ENCODE data around the gene STAC2.
"Not testable (repeated sequence)": the region's sequence is repeated elsewhere in the genome, so short reads cannot be mapped to it uniquely, and the experiment has no call there.

STAC2 gene

DNA sequence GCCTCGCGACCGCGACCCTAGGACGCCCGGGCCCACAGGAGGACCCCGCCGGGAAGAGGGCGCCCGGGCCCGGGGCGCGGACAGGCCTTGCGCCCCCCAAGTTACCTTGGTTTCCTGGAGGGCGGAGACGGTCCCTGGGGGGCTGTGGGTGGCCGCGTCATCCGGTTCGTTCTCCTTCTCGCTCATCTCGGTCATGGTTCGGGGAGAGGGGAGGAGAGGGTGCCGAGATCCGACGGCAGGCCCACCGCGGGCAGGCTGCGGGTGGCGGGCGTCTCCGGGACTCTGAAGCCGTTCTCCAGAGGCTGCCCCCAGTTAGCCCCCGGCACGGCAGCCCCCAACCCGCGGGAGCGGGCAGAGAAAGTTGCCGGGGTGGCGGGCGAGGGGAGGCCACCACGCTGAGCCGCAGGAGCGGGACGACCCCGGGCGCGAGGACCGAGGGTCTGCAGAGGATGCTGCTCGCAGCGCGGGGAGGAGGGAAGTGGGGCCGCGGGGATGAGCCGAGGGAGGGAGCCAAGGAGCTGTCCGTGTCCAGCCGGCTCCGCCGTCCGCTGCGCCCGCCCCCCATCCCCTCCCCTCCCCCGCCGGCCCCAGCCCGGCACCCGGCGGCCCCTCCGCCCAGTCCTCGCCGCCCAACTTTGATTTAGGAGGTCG lies at the start of gene STAC2:
Gene STAC2, minus strand, starts transcription at position 638 of the 651 bp plus-strand sequence. Its CDS starts 443 bp downstream, at position 195.
- DNase-seq, result no peak

DNA sequence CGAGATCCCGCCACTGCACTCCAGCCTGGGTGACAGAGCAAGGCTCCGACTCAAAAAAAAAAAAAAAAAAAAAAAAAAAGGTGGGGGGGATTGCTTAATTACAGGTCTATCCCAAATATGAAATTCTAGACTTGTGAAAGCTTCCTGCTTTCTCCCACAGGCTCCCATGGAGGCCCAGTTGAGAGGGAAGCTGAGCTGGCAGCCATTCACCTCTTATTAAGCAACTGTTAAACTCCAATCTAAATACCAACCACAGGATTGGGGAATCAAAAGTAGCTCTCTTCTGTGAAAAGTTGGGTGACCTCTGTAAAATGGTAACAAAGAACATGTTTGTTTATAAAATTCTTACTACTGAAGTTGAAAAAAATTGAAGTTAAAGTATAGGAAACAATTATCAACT lies 45.8 kb upstream of the STAC2 start:
- DNase-seq, result no peak

DNA sequence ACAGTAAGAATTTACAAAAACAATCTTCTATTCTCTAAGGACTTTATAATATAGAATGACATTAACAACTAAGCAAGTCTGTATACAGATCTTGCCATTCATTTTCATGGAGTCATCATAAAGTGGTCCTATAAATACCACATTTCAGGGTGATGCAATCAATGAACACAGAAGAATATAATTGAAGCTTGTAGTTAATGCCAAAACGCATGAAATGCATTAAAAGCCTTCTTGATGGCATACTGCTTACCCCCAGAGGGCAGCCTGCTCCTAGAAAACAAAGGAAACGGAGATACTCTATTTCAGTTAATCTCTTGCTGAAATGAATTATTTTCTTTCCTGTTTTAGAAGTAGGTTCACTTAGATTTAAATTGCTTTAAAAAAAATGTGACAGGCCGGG lies 45.2 kb upstream of the STAC2 start:
- peak; percentile 18 for DNase-seq

- DNase-seq, result no peak
Measured at GRCh38 chr17:39264119-39264518, 38.4 kb upstream of the STAC2 start.

DNA sequence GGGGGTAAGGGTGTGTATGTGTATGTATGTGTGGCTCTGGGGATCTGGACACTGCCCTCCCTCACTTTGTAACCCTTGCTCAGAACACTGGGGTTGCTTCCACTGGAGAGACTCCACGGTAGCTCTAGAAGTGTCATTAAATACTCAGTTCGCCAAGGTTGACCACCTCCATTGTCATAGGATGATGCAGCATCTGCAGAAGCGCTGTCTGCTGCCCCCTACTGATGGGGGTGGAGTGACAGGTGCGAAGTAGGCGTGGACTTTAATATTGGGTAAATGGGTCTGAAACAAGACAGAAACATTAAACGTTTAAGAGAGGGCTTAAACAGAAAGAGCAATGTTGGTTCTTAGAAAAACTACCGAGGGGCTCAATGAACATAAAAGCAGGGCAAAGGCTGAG lies 35.5 kb upstream of the STAC2 start:
- DNase-seq, result no peak

- no peak for DNase-seq
Measured at GRCh38 chr17:39252788-39253460, 27.2 kb upstream of the STAC2 start.

DNA sequence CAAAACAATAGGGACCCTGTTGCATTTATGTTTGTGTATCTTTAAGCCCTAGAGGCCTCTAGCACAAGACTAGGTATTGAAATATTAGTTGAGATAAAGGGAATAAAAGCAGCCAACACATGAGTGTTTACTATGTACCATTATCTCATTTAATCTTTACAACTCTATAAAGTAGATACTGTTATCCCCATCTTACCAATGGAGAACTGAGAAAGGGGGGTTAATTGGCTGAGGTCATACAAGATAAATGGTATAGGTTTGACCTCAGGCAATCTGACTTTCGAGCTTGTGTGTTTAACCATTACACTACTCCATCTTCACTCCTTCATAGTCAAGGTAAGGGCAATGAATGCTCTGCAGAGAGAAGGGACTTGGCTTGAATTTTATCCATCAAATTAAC lies 26.3 kb upstream of the STAC2 start:
- DNase-seq, result no peak

DNA sequence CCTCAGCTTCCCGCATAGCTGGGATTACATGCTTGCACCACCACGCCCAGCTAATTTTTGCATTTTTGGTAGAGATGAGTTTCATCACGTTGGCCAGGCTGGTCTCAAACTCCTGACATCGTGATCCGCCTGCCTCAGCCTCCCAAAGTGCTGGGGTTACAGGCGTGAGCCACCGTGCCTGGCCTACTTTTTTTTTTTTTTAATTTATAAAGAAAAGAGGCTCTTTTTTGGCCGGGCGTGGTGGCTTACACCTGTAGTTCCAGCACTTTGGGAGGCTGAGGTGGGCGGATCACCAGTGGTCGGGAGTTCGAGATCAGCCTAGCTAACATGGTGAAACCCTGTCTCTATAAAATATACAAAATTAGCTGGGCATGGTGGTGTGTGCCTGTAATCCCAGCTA lies 24.3 kb upstream of the STAC2 start:
- not testable (repeated sequence) for DNase-seq

- DNase-seq, result no peak
Measured at GRCh38 chr17:39246274-39246673, 20.5 kb upstream of the STAC2 start.

DNA sequence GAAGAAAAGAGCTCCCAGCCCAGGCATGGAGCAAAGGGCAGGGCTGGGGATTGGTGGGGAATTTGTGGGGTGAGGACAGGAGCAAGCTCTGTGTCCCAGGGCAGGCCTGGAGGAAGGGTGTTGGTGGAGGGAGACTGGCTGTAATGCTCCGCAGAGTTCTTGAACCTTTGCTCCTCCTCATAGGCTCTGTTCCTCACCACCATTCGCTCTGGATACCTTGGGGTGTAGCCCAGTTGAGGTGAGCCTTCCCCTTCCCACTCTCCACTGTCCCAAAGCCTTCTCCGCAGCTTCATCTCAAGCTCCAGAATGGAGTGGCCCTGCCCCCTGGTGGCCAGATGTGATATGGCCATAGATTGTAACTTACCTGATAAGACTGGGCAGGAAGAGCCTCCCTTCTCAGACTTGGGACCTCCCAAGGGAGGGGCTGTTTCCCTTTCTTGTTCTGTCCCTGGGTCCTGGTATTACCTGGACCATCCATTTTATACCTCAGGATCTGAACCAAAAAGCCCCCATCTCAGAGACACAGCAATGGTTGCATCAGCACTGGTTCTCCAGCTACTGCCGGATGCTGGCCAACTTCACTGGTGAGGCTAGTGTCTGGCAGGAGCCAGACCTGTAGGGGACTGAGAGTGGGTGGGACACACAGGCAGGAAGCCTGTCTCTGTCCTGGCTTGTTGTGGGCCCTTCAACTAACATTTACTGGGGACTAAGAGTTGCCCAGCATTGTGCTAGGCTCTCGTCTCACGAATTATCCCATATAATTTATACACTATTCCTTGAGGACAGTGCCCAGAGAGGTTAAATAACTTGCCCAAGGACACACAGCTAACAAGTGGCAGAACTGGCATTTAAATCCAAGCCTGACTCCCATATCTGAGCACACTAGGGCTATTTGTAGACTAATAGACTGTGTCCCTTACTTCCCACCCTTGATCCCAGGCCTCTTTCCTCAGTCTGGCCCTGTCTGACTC lies 19.1 kb upstream of the STAC2 start:
- DNase-seq, result peak; percentile 67

- DNase-seq, result no peak
Measured at GRCh38 chr17:39244016-39244599, 18.4 kb upstream of the STAC2 start.

DNA sequence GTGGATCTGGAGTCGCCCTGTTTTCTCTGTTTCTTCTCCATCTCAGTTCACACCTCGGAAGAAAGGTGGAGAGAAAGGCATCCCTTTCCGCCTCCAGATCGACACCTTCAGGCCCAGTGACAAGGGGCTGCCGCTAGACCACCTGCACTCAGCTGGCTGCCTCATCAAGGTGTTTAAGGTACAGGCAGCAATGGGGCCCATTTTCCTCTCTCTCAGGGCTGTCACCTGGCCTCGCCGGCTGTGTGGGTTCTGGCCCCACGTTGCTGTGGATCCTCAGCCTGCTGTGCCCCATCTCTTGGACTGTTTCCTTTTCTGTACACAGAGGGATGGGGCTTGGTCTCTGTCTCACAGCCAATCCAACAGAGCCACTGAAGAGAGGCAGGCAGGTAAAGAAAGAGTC lies 17.4 kb upstream of the STAC2 start:
- DNase-seq, result no peak

DNA sequence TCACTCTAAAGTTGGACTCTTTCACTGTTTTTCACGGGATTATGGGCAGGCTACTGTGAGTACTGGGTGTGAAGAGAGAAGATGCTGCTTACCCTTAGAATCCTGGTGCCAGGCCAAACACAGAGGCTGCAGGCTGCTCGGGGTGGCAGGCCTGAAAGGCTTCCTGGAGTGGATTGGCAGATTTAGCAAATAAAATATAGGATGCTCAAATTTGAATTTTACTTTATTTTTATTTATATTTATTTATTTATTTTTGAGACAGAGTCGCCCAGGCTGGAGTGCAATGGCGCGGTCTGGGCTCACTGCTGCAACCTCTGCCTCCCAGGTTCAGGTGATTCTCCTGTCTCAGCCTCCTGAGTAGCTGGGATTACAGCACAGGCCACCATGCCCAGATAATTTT lies 14.9 kb upstream of the STAC2 start:
- DNase-seq, result no peak

- DNase-seq, result no peak
Measured at GRCh38 chr17:39239640-39240314, 14.0 kb upstream of the STAC2 start.

DNA sequence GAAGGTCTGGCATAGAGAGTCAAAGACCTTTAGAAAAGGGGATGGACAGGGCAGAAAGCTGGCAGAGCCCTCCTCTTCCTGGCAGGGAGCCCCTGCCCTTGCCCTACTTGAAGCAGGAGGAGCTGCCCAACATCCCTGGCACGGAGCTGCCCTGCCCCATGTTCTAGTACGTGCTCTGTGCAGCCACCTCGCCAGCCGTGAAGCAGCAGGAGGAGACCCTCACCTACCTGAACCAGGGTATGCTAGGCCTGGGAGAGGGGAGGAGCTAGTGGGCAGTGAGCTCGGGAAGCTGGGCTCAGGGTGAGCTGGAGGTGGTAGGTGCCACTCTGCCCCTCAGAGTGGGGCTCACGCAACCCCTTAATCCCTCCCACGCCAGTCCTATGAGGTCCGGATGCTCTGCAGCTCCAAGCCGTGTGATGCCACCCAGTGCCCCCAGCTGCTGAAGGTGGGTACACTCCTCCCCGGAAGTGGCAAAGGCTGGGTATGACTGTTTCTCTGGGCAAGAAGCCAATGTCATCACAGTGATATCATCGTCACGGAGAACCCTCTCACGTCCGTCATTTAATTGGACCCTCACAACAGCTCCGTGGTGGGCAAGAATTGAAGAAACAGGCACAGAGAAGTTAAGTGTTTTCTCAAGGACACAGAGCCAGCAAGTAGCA lies 12.7 kb upstream of the STAC2 start:
- DNase-seq, result no peak

- DNase-seq, result no peak
Measured at GRCh38 chr17:39237586-39237985, 11.8 kb upstream of the STAC2 start.

GRCh38 chr17:39236981-39237441 lies 11.3 kb upstream of the STAC2 start:
- DNase-seq, result no peak

DNA sequence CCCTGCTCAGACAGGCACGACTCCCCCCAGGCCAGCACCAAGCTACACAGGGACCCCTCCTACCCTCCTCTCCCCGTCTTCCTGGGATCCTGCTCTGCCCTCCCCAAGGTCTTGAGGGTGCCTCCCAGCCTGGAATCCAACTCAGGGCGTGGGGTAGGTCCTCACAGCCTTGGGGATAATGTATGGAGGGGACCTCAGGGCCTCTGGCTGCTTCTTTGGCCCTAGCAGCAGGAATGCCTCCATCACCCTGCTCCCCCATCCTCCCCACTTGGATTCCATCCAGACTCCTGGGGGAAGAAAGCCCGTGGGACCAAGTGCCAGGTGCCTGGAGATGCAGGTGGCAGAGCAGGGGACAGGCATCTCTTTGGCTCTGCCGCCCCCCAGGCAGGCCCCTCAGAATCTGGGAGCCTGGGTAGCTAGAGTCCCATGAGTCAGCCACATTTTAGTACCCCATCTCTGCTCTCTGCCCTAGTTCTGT lies 10.7 kb upstream of the STAC2 start:
- no peak for DNase-seq

DNA sequence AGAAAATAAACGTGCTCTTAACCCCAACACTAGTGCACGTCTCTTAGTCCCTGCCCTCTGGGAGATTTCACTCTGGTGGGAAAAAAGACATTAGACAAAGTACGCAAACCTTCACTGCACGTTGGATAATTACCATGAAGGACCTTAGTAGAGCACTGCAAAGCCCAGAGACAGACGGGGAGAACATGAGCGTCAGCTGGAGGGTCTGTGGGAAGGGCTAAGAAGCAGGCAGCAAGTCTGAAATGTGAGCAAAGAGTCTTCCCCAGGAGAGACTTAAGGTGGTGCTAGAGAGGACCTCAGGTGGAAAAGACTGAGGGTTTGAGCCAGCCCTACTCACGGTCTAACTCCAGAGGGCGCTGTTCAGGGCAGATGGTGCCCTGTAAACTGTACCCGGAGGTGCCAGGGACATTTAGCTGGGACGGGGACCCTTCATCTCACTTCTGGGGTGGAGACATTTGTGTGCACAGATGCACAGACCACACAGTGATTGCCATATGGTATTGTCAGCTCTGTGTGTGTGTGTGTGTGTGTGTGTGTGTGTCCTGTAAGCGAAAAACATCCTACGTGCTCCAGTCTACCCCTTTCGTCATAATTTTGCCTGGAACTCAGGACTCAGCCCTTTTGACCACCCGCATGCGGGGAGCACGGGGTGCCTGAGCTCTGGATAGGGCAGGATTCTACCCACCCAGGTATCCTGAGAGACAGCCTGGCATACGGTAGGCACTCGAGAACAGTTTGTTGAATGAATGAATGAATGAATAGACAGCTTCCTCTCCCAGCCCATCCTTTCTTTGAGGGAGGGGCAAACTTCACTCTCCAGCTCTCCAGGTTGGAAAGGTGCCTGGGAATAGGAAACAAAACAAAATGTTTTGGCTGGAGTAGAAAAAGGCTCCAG lies 10.1 kb upstream of the STAC2 start:
- DNase-seq, result peak; percentile 55
